HuH-7.5 (cell line): ENCODE measurements around the gene ZC3H8.

Experiments used
- DNase-seq: peaks from one replicate; pipeline ENCODE4 v3.0.0; 2011; ENCODE audit warnings: low spot score

Gene ZC3H8

DNA sequence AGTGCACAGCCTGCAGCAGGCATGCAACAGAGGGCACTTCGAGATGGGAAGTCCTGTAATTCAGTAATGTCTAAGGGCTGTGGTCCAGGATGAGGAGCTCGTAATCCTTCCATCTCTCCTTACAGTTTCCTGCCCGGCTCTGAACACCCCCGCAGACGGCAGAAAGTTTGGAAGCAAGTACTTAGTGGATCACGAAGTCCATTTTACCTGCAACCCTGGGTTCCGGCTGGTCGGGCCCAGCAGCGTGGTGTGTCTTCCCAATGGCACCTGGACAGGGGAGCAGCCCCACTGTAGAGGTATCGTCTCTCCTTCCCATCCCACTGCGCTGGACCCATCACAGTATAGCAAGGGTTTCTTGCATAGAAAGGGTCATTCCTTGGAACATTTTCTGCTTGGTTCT lies 90.0 kb downstream of the ZC3H8 start:
- no peak for DNase-seq

DNA sequence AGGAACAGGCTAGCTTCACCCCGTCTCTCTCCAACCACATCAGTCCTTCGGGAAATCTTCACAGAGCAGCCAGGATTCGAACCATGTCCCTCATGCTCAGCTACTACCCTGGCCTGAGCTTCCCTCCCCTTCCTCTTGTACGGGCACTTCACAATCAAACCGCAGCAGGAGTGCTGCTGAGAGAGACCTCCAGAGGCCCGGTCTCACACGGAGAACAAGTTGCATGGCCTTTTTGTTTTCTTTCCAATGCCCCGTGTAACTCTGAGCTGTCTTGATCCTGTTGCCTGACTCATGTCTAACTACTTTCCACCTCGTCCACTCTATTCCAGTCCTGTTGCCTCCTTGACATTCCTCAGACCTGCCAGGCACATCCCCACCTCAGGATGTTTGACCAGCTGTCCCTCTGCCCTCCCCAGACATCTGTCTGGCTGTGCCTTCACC lies 91.3 kb downstream of the ZC3H8 start:
- no peak for DNase-seq

DNA sequence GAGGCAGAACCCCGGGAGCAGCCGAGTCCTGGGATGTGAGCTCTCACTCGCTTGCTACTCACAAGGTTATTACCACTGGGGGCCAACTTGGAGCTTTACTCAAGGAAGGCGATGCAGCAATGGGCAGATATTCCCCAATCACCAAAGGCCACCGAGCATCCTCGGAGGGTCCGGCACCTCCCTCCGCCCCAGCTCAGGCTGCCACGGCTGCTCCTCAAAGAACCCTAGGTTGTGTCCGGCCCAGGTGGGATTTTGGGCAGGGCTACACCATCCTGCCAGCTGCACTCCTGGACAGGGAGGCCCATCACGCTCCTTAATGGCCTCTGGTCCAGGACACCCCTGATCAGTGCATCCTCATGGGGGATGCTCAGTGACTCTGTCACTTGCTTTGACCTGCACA lies 91.9 kb downstream of the ZC3H8 start:
- no peak for DNase-seq

DNA sequence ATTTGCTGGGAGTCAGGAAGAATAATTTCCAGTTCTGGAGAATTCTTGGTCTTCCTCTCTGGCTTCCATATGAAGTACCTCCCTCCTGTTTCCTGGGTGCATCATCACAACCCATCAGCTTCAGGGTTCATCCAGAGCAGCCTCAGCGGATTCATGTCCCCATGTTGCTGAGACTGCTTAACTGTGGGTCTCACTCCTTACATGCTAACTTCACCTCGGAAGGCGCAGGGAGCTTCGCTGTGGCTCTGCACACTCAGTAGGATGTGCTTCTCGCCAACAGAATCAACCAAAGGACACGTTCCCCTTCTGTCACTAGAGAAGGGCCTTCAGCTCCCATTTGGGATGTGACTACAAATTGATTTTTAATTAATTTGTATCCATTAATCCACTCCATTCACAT lies 92.5 kb downstream of the ZC3H8 start:
- no peak for DNase-seq
